Measurements from ENCODE around the gene VTN.
"Not testable (repeated sequence)": the region's sequence is repeated elsewhere in the genome, so short reads cannot be mapped to it uniquely, and the experiment has no call there.

Gene VTN

DNA sequence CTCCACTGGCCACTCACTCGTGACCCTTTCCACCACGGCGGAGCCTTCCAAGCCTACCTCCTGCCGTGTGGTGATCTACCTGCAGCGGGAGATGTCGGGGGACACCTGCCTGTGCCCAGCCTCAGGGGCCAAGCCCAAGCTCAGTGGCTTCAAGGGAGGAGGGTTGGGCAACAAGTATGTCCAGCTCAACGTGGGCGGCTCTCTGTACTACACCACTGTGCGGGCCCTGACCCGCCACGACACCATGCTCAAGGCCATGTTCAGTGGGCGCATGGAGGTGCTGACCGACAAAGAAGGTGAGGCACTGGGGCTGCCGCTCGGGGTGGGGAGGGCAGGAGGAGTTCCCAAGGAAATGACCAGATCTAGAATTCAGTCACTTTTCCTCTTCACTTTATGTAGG, 30.7 kb downstream of the VTN start:
- DNase-seq: no peak

DNA sequence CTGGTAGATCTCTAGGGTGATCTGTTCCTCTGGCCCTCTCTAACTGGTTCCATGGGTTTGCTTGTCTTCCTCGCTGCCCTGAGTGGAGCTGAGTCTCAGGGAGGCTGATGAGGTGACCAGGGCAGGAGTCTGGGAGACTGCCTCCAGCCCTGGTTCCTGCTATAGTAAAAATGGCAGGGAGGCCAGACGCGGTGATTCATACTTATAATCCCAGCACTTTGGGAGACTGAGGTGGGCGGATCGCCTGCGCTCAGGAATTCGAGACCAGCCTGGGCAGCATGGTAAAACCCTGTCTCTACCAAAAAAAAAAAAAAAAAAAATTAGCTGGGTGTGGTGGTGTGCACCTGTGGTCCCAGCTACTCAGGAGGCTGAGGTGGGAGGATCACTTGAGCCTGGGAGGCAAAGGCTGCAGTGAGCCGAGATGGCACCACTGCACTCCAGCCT, 31.3 kb downstream of the VTN start:
- not testable (repeated sequence) for DNase-seq

DNA sequence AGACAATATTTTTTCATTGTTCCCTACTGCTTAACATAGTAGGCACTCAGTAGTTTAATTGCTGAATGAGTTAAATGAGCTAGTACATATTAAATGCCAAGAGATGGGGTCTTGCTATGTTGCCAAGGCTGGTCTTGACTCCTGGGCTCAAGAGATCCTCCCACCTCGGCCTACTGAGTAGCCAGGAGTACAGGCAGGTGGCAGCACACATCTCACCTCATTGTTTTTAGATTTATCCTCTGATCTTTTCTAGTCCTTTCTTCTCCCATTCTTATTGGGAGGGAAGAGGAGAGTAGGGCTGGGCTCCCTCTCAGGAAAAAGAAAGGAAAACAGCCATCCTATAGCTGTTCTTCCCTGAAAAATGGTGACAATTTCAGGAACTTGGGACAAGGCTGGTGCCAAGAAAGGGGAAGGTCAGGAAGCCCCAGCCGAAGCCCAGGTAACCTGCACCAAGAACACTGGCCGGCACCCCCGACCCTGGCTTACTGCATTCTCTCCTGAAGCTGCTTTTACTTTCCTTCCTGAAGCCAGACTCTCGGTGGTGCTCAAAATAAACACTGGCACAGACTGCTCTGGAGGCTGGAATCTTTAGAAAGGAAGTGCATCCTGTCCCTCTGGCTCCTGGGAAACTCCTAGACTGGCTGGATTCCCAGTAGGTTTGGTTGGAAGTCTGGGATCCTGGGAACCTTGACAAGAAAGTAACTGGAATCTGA, 31.9 kb downstream of the VTN start:
- no peak for DNase-seq

DNA sequence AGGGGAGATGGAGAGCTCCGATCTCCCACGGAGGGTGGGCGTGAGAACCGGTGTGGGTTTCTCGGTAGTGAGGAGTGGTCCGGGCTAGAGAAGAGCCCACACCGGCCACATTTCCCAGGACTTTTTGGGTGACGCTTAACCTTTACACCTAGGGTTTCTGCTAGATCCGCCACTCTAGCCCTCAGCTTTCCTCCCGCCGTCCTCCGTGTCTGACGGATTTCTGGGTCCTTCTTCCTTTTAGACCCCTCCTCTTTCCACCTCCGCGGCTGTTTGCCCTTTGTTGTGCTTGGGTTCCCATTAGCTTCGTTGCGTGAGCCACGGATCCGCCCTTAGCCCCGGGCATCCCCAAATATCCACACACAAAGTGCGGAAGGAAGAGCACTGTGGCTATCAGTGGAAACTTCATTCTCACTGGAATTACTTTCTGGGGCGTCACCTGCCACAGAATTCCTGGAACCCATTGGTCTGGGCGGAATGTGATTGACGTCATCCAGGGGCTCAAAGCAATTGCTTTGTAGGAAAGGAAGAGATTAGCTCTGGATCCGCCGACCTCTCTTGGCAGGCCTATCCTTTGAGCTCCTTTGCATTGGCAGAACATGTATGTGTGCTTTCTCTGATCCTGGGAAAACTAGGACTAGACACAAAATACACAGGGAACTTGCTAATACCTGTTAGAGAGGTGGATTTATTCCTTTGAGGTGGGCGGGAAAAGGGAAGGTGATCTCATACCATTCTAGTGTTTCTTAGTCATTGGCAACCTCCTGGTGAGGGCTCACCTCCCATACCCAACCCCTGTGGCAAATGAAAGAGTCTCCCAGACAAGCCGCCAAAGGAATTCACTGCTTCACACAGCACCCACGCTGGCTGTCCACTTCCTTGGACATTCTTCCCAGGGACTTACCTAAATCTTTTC, 33.9 kb downstream of the VTN start:
- DNase-seq: peak; percentile 30 to 41

DNA sequence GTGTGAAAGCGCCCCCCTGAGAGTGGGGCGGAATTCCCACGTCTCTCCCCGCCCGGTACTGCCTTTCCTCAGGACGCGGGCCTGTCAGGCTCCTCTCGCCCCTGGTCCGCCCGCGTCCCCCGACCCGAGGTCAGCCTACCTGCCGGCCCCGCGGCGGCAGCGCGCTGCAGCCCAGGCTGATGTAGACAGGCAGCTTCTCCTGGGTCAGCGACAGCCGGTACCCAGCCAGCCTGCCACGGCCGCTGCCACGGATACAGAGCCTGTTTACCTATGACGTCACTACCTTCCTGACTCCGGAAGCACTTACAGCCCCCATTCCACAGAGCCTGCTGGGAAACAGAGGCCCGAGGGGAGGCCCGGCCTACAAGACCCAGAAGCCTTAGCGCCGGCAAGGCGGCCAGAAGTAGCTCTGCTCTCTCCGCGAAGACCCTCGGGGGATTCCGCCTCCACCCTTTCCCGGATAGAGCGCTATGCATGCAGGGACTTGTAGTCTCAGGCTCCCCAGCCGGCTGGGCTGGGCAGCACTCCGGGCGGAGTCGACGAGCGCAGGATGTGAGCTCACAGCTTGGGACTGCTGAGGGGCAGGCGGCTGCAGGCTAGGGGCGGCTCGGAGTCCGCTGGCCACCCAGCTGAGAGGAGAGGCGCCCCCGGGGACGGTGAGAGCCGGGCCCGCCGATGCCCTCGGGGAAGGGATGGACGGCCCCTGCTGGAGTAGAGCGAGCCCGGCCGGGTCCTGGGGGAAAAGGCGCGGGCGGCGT, 34.7 kb downstream of the VTN start, which contains the start of the genes IFT20 and TNFAIP1:
Gene IFT20 (minus strand): TSS at position 272 of the 758 bp plus-strand sequence. CDS start 3,487 bp downstream, outside the sequence.
Gene TNFAIP1 (plus strand): TSS at position 561 of the 758 bp plus-strand sequence. CDS start 3,761 bp downstream, outside the sequence.
- DNase-seq: peak; percentile 99 to 100

DNA sequence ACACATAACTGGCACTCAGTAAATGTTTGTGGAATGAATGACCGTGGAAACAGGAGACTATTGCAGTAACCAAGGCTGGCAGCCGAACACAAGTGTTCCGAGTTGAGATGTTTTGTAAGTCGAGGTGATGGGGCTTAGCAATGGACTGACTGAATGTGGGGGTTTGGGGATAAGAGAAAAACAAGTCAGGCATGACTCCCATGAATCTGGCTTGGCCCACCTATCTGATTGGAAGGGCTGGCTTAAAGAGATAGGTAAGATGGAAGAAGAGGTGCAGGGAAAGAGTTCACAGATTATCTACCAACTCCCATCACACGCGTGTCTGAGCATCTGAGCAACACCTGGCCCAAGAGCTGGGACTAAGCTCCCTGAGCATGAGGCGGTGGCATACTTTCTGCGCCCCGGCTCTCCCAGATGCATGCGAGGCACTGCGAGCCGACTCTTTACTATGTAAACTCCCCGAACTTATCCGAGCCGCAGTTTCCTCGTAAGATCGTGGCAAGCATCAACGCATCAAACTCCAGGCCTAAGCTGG, 35.4 kb downstream of the VTN start:
- no peak for DNase-seq

DNA sequence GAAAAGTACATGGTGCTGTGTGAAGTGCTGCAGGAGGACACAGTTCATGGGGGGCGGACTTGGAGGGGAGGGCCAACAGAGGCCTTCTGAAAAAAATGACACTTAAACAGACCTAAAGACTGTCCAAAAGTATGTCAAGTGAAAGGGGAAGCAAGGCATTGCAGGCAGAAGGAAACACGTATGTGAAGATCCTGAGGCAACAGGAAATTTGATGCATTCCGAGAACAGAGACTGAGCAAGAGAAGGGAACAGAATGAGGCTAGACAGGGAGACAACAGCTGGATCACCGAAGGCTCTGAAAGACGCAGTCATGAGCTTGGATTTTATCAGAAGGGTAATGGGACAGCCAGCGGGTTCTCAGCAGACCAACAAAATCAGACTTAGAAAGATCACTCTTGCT, 35.9 kb downstream of the VTN start:
- no peak for DNase-seq

DNA sequence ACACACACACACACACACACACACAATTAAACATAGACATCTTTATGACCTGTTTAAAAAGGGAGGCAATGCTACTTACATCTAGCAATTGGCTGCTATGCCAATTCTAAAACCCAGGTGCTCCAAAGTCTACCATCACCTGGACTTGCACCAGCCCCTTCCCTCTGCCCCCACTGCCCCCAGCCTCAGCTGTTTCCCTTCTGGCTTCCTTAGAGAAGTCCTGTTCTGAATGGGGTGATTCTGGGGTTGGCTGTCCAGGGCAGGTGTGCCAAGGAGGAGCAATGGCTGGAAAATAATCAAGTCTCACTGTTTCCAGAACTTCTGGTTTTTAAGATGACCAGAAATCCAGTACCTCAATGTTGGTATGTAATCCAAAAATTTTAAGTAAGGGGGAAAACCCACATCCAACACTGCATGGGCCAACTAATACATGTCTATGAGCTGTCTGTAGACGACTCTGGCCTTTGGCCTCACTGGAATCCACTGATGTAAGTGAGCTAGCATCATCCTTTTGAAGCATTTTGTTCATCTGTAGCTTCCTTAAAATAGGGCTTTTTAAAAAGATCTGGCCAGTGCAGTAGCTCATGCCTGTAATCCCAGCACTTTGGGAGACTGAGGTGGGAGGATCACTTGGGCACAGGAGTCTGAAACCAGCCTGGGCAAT, 36.9 kb downstream of the VTN start:
- DNase-seq: no peak

DNA sequence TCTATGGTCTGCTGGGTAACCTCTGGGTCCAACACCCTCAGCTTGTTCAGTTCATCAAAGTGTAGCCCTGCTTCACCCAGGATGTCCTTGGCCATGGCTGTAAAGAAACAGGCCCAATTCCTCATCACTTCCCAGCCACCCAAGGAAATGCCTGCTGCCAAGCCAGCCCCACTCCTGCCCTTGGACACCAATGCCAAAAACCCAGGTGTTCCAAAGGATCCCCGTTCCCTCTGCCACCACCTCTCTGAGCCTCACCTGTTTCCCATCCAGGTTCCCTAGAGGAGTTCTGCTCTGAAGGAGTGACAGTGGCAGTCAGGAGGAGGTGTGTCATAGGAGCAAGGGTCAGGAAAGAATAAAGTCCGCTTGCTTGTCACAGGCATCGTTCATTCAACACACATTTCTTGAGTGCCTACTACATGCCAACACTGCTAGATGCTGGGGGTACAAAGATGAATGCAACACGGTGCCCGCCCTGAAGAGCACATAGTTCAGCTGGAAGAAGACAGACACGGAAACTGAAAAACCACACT, 38.2 kb downstream of the VTN start:
- DNase-seq: no peak

DNA sequence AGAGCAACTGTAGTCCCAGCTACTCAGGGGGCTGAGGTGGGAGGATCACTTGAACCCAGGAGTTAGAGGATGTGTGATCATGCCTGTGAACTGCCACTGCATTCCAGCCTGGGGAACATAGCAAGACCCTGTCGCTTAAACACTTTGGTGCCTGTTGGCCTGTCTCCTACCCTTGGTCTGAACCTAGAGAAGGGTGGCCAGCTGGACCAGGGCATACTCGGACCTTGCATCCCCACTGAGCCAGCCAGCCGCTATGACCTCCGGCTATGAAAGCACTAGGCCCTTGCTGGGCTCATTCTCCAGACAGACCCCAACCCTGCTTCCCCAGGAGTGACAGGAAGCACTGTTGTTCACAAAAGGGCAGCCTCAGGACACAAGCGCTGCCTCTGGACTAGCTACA, 39.4 kb downstream of the VTN start:
- no peak for DNase-seq

DNA sequence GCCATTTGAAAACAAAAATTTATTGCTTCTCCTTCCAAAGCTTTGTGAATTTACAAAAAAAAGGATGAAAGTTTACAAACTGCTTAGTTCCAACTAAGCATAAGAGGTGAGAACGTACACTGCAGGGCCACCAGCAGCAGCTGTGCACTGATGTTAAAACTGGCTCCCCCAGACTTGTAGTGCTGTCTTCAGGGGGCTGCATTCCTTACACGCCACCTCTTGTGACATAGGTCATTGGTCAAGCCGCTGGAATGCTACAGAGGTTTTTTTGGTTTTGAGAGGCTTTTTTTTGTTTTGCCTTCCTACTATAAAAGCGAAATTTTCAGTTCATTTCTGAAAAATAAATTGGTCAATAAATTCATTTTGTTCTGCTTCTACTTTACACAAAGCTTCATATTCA, 41.8 kb downstream of the VTN start:
- DNase-seq: no peak

DNA sequence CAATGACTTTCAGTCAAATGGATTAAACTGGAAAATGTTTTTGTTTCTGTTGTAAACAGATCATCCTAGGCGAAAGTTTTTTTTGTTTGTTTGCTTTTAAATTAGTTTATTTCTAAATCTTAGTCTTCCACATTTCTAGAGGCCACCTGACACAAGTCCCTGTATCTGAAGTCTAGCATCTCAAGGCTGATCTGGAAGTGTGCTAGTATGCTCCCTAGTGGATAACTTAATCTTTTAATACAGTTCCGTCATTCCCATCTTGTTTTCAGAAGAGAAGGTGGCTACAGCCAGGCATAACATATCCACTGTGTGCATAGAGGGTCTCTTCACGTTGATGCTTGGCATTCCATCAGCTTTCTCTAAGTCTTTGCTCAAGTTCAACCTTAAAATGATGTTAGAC, 42.4 kb downstream of the VTN start:
- no peak for DNase-seq

DNA sequence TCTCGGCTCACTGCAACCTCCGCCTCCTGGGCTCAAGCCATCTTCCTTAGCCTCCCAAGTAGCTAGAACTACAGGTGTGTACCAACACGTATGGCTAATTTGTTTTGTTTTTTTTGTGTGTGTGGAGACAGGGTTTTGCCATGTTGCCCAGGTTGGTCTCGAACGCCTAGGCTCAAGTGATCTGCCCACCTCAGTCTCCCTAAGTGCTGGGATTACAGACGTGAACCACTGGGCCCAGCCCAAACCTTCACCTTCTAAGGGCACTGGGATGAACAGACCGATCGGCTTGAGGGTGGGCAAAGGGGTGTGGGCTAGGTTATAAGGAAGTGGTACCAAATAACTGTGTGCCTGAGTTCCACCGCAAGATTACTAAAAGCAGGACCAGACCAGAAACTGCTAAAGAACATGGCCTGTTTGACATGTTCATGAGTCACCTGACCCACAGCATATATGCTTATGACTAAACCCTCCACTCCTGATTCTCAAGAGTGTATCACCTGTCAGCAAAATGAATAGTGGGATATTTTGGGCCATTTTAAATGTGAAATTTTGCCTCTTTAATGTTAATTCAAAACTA, 43.0 kb downstream of the VTN start:
- no peak for DNase-seq

DNA sequence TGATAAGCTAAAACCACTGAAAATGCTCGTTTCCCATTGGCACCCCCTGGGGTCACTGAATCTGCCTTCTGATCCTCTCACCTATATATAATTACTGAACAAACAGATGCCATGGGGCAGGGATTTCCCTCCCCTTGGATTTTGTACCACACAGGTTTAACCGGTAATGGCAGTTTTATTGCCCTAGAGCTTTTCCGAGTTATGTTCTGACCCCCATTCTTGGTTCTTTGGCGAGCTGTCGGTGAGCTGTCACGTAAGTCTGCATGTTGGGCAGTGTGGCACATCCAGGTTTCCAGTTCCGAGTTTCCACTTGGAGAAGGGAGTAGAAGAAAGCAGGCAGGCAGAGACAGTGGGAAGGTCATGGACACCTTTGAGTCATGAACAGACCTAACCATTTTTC, 44.0 kb downstream of the VTN start:
- no peak for DNase-seq

DNA sequence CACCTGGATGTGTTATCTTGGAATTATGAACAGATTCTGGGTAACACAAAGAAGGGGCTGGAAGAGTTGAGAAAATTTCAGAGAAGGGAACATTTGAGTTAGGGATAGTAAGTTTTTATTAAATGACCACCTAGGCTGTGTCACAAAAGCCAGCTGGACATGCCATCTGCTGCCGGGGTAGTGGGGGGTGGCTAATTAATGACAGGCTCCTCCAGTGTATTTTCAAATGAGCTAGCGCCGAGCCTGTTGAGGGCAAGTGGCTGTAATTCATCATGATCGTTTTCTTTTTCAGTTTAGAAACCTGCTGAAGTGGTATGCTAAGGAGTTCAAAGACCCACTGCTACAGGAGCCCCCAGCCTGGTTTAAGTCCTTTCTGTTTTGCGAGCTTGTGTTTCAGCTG, 44.9 kb downstream of the VTN start:
- no peak for DNase-seq

DNA sequence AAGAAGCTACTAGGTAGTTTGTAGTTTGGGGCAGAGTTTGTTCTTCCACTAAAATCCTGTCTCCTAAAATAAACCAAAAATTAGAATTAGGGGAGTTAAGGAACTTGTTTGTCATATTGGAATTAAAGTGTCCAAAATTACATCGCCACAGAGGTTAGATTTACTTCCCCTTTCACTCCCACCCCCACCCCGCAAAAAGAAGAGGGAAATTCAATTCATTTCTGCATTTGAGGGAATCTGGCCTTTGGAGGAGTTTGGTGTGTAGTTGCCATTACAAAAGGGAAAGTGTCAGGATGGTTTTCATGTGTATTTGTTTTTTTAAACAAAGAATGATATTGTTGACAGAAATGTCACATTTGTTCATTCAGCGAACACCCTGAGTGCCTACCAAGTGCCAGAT, 45.3 kb downstream of the VTN start:
- DNase-seq: no peak

DNA sequence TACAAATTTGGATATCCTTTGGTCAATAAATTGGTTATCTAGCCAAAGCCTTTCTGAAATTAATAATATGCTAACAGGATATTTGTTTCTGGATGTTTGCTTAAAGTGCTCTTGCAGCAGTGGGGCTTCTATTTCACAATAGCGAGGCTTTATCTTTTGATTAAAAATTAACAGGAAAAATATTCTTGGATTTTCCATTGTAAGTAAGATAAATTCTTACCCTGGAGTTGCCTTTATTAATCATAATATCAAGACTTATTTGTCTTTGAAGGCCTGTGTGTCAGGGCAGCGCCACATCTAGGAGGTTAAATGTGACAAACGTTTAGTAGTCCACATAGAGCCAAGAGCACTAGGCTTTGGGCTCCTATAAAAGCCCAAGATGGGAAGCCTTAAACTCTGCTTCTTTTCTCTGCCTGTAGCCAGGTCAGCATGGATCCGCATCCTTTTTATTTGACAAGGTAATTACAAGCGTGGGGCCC, 45.8 kb downstream of the VTN start:
- no peak for DNase-seq

DNA sequence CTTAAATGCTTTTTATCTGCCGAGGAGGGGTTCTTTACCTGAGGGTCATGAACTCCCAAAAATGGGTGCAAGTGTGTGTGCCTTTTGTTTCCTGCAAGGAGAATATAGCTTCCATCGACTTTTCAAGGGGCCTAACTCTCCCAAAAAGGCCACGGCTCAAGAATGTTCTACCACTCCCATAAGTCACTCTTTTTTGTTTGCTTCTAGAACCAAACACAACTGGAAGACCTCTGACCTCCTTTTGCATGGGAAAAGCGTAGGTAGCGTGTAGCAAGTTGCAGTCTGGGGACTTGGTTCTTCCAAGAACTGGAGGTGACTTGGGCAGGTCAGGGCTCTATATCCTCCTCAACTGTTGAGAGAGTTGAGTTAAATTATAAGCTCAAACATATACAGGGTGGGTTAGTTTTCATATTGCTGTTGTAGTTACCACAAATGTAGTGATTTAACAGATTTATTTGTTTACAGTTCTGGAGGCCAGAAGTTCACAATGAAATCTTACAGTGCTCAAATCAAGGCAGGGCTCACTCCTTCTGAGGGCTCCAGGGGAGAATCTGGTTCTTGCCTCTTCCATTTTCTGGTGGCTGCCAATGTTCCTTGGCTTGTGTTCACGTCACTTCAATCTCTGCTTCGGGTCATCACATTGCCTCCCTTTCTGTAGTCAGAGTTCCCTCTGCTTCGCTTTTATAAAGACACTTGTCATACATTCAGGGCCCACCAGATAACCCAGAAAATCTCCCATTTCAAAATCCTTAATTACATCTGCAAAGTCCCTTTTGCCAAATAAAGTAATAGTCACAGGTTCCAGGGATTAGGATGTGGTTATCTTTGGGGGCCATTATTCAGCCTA, 49.7 kb downstream of the VTN start:
- no peak for DNase-seq

DNA sequence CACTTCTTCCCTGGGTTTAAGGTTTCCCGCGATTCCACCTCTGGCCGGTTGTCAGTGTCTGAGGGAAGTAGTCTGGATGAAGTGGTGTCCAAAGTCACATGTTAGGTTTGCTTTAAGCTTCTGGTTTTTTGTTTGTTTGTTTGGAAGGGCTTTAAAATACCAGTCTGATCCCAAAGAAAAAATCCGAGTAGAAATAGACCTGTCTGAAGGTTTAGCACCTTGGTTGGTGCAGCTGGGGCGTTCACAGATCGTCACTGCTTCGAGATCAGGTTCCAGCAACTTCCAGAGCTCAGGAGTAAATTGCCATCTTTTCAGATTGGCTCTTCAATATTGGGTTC, 50.5 kb downstream of the VTN start:
- DNase-seq: no peak

DNA sequence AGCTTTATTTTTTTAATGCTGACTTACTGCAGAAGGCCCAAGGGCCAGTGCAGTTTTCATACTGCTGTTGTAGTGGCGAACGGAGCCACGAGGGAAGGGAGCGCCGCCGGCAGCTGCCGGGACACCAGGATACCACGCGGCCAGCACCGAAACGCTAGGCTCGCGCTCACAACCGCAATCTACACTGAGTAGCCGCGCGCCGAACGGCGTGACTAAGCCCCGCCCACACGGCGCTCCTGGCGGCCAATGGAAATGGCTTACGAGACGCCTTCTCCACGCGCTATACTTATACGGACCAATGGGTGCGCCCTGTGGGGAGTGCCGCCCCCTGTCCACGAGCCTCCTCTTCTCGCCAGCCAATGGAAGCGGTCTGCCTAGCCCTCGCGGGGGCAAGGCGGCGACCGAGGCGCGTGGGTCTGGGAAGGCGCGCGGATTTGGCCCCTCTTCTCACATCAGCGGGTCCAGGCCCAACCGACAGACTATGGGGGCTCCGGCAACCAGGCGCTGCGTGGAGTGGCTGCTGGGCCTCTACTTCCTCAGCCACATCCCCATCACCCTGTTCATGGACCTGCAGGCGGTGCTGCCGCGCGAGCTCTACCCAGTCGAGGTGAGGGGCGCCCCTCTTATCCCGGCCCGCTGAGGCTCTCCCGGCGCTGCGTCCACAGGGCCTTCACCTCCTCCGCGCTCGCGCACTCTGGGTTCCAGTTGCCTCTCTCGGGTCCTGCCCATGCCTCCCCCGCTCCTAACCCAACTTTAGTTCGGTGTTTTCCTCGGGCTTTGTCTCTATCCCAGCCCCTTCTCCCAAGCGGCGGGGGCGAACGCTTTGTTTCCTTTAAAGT, 51.1 kb downstream of the VTN start, which contains the start of gene TMEM97:
Gene TMEM97 (plus strand): TSS at position 442 of the 839 bp plus-strand sequence. CDS start 40 bp downstream, at position 482.
- DNase-seq: peak; percentile 95

All from CD4-positive, alpha-beta T cell treated with Interleukin-4 for 1 hour (primary cell).